GM19438 (cell line): ENCODE measurements around the gene EPHX1.
A peak's percentile ranks its signal among the peaks of the same experiment; 100 is the strongest.
"Not testable (repeated sequence)": the region's sequence is repeated elsewhere in the genome, so short reads cannot be mapped to it uniquely, and the experiment has no call there.

Experiments
- ATAC-seq: cut with Tn5 transposase; IDR thresholded peaks from one replicate; pipeline ENCODE4 v1.9.1; 2021; ENCODE audit warnings: low read depth; ENCODE audit not compliant: unreplicated experiment

Gene EPHX1

GRCh38 chr1:225777058-225777582, 32.8 kb upstream of the EPHX1 start:
- peak; percentile 11 for ATAC-seq

GRCh38 chr1:225777583-225778336, 32.2 kb upstream of the EPHX1 start, which contains the start of gene SRP9:
TSS of gene SRP9 (plus strand) at chr1:225777826. CDS start at chr1:225777941, 115 bp downstream.
- peak; percentile 98 for ATAC-seq

- ATAC-seq: no peak
Measured at GRCh38 chr1:225778337-225778669, 31.6 kb upstream of the EPHX1 start.

GRCh38 chr1:225779165-225779564, 30.8 kb upstream of the EPHX1 start:
- ATAC-seq: not testable (repeated sequence)

GRCh38 chr1:225780134-225780533, 29.8 kb upstream of the EPHX1 start:
- ATAC-seq: no peak

GRCh38 chr1:225780630-225781029, 29.3 kb upstream of the EPHX1 start:
- no peak for ATAC-seq

GRCh38 chr1:225789142-225789541, 20.8 kb upstream of the EPHX1 start:
- ATAC-seq: not testable (repeated sequence)

- ATAC-seq: no peak
Measured at GRCh38 chr1:225794954-225795353, 15.0 kb upstream of the EPHX1 start.

DNA sequence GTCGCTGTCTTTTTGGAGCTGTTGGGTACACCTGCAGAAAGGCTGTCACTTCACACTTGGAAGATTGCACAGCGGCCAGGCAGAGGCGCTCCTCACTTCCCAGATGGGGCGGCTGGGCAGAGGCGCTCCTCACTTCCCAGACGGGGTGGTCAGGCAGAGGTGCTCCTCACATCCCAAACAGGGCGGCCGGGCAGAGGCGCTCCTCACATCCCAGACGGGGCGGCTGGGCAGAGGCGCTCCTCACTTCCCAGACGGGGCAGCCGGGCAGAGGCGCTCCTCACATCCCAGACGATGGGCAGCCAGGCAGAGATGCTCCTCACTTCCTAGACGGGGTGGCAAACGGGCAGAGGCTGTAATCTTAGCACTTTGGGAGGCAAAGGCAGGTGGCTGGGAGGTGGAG, 13.8 kb upstream of the EPHX1 start:
- not testable (repeated sequence) for ATAC-seq

- ATAC-seq: not testable (repeated sequence)
Measured at GRCh38 chr1:225801146-225801545, 8.8 kb upstream of the EPHX1 start.

DNA sequence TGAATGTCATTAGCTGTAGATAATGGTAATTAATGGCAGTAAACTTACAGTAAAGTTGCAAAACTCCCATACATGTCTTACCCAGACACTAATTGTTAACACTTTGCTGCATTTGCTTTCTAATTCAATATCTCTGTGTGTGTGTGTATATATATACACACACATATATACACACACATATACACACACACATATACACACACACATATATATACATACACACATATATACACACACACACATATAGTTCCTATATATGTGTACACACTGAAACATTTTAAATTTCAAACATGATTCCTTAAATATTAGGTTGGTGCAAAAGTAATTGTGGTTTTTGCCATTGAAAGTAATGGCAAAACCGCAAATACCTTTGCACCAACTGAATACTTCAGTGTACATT, 3.7 kb upstream of the EPHX1 start:
- no peak for ATAC-seq

DNA sequence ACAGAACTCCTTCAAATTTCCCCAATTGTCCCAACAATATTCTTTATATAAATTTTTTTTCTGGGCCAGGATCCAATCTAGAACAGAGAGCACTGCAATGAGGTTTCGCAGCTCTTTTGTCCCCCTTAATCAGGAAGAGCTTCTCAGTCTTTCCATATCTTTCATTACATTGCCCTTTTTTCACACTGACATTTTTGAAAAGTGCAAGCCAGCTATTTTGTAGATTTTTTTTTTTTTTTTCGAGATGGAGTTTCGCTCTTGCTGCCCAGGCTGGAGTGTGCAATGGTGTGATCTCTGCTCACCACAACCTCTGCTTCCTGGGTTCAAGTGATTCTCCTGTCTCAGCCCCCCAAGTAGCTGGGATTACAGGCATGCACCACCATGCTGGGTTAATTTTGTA, 3.2 kb upstream of the EPHX1 start:
- not testable (repeated sequence) for ATAC-seq

DNA sequence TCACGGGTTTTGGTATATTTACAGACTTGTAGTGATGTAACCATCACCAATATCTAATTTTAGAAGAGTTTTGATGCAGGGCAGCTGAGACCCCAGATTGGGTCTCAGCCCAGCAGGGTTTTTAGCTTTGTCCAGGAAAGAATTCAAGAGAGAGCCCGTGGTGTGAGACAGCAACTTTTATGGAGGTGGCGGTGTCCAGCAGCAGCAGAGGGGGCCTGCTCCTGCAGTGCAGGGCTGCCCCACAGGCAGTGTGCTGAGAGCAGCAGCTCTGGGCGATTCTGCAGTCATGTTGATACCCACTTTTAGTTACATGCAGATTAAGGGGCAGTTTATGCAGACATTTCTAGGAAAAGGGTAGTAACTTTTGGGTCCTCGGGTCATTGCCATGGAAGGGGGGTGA, 1.8 kb upstream of the EPHX1 start:
- no peak for ATAC-seq

DNA sequence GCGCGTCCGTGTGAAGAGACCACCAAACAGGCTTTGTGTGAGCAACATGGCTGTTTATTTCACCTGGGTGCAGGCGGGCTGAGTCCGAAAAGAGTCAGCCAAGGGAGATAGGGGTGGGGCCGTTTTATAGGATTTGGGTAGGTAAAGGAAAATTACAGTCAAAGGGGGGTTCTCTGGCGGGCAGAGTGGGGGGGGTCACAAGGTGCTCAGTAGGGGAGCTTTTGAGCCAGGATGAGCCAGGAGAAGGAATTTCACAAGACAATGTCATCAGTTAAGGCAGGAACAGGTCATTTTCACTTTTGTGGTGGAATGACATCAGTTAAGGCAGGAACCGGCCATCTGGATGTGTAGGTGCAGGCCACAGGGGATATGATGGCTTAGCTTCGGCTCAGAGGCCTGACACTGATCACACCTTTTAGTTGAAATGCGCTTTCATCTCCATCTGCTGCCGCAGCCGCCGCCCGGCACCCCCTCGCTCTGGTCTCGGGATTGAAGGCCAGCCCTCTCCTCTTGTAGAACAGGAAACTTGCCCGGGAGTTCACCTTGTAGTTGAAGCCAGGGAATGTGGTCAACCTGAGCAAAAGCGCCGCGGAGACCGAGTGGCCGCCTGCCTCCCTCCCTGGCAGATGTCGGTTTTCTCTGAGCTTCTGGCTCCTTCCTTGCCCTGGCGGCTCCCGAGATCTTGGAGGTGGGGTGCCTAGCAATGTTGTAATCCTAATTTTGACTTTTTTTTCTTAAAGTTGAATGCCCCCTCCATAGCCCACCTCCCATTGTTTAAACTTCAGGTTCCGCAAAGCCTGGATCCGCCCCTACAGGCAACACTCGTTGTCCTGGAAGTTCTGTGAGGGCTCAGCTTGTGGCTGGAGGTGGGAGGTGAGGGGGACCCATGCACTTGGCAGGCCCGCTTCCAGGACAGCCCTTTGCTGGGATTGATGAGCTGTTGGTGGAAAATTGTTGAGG, 935 bp downstream of the EPHX1 start:
- not testable (repeated sequence) for ATAC-seq

GRCh38 chr1:225811622-225812487, 1.9 kb downstream of the EPHX1 start:
- ATAC-seq: no peak

DNA sequence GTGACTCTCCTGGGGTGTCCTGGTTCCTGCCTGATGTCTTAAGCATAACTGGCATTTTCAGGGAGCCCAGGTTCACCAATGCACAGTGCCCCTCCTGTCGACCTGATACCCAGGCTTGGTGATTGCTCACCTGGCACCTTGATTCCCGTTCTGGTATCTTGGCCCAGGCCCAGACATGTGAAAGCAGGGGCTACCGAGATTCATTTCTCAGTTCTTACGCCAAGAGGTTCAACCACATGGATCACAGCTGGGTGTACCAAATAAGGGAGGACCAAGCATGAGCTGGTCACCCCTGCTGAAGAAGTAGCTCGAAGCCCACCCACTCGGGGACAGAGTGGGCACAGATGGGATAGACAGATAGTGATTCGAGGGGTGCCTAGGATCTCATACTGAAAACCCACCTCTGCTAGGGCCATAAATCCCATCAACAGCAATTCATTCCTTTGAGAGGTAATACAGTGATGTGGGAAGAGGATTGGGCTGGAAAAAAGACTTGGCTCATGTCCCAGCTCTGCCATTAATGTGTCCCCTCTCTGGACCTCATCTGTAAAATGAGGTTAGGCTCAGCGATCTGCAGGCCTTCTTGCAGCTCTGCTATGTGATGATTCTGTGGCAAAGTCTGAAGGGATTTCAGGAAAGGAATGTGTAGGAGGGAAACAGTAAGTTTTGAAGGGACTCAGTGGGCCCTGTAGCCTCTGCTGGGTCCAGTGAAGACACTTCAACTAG, 2.7 kb downstream of the EPHX1 start:
- ATAC-seq: no peak

DNA sequence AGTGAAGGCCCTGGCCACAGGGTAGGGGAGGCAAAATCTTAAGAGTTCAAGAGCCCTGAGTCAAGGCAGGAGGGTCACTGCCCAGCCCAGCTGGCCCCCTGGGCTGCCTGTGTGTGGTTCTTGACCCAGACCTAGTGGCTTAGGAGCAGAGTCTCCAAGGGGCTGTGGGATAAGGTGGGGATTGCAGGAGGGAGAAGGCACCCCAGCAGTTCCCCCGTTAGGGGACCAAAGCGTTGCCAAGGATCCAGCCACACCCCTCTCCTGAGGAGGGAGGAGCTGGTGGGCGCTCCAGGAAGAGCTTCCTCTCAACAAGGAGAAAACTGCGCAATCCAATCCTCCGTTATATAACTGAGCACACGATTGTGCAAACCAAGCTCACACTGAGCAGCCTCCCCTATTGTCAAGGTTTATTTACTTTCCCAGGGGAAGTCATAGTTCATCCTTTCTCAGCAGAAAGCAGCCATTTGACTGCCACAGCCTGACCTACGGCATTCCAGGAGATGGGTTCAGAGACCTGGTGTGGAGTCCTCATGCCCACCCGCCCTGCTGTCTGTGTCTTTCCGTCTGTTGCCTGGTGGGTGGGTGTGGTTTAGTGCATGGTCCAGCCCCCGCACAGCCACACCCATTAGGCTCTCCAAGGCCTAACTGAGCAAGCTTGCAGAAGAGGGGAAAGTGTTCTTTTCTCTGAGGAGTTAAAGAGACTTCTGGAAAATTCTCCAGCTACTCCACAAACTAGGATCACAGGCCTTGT, 3.5 kb downstream of the EPHX1 start:
- no peak for ATAC-seq

DNA sequence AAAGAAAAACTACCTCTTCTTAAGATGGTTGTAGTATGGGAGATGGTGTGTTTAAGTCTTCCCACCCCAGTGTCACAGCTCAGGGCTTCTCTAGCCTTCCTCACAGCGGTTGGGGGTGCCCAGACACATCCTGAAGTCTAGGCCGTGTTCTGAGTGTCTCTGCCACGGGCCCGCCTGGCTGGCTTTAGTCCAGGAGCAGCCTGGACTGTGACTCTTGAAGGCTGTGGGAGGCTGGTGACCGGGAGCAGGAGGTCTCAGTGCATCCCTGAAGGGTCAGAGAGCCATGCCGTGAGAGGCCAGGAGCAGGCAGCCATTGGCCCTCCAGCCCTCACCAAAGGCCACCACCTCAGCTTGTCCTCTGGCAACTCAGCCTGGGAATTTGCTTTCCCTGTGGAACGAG, 4.5 kb downstream of the EPHX1 start:
- ATAC-seq: no peak

DNA sequence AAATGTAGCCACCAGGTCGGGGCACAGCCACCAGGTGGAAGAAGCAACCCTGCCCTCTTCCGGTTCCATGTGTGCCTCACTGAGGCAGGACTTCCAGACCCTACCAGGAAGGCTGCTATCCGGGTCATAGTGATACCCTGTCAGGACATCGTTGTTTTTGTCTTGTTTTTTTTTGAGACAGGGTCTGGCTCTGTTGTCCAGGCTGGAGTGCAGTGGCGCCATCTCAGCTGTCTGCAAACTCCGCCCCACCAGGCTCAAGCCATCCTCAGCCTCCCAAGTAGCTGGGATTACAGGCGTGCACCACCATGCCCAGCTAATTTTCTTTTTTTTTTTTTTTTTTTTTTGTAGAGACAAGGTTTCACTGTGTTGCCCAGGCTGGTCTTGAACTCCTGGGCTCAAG, 5.2 kb downstream of the EPHX1 start:
- not testable (repeated sequence) for ATAC-seq
